ENCODE data around the gene TBC1D32.

DNA sequence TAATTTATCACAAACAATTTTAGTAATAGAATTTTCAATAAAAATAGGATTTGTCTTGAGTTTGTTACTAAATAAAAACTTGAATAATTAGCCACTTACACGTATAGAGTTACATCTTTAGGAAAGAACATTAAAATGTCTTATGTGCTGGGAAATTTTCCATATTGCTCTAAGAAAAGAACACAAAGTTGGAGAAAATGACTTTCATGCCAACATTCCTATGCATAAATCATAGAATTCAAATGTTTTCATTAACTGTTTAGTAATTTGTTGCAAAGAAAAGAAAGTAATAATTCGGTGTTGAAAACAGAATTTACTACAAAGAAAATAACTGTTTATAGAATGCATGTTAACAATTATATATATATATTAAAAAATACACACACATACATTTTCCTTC lies 4.7 kb upstream of the TBC1D32 start:
- TF ChIP-seq GATA1 (IDR thresholded peaks at IDR 0.05; ENCODE audit: low read depth, low read length), result no peak
- TF ChIP-seq POLR2A (IDR thresholded peaks at IDR 0.05; ENCODE audit: low read length), result no peak
